ENCODE results near the gene ZBTB9. TPM values are rescaled to one million over a fixed set of nuclear protein-coding genes. Genes with fewer than 3 reads are reported as not detected.

ZBTB9 gene
- total RNA-seq, 1 donor from 2014 or later = 8.0 TPM

- peak; percentile 49 for DNase-seq (ENCODE audit: low spot score)
Observed at GRCh38 chr6:33419580-33420490, 34.5 kb upstream of the ZBTB9 start, which contains the start of gene SYNGAP1. Gene SYNGAP1 (plus strand): TSS chr6:33420065. CDS start chr6:33420265, 200 bp downstream.

- no peak for DNase-seq (ENCODE audit: low spot score)
Observed at GRCh38 chr6:33420491-33421343, 33.7 kb upstream of the ZBTB9 start.

- DNase-seq (ENCODE audit: low spot score) = no peak
Observed at GRCh38 chr6:33421344-33421643, 33.1 kb upstream of the ZBTB9 start.

- DNase-seq (ENCODE audit: low spot score) = no peak
Observed at GRCh38 chr6:33423777-33424176, 30.6 kb upstream of the ZBTB9 start.

- no peak for DNase-seq (ENCODE audit: low spot score)
Observed at GRCh38 chr6:33424855-33425667, 29.3 kb upstream of the ZBTB9 start.

- DNase-seq (ENCODE audit: low spot score) = peak; percentile 80
Observed at GRCh38 chr6:33425668-33426577, 28.5 kb upstream of the ZBTB9 start.

- no peak for DNase-seq (ENCODE audit: low spot score)
Observed at GRCh38 chr6:33426590-33427511, 27.5 kb upstream of the ZBTB9 start.

GRCh38 chr6:33427585-33428223, 26.7 kb upstream of the ZBTB9 start:
- peak; percentile 44 for DNase-seq (ENCODE audit: low spot score)

GRCh38 chr6:33428224-33428965, 26.0 kb upstream of the ZBTB9 start:
- DNase-seq (ENCODE audit: low spot score) = no peak

- no peak for DNase-seq (ENCODE audit: low spot score)
Observed at GRCh38 chr6:33428966-33429749, 25.2 kb upstream of the ZBTB9 start.

- no peak for DNase-seq (ENCODE audit: low spot score)
Observed at GRCh38 chr6:33429750-33430052, 24.7 kb upstream of the ZBTB9 start.

- DNase-seq (ENCODE audit: low spot score) = no peak
Observed at GRCh38 chr6:33430334-33430733, 24.0 kb upstream of the ZBTB9 start.

- DNase-seq (ENCODE audit: low spot score) = peak; percentile 46
Observed at GRCh38 chr6:33430991-33431879, 23.1 kb upstream of the ZBTB9 start.

GRCh38 chr6:33431880-33432541, 22.4 kb upstream of the ZBTB9 start:
- DNase-seq (ENCODE audit: low spot score) = no peak

- no peak for DNase-seq (ENCODE audit: low spot score)
Observed at GRCh38 chr6:33432546-33432945, 21.8 kb upstream of the ZBTB9 start.

GRCh38 chr6:33433001-33433543, 21.3 kb upstream of the ZBTB9 start:
- no peak for DNase-seq (ENCODE audit: low spot score)
